Loucy (cell line): ENCODE measurements around the gene KRTAP4-5.
"Not testable (repeated sequence)": the region's sequence is repeated elsewhere in the genome, so short reads cannot be mapped to it uniquely, and the experiment has no call there.

Source experiments
- H2AFZ ChIP-seq: fragments of 200-600 bp; sonication (generic); 2 replicates; pipeline ENCODE4 v1.6.0; 2016; ENCODE audit warnings: antibody characterized with exemption, mild to moderate bottlenecking, low read length, moderate library complexity
- H3F3A ChIP-seq: fragments of 200-600 bp; 2 replicates; pipeline ENCODE4 v1.6.0; 2016; ENCODE audit warnings: antibody characterized with exemption, low read depth, mild to moderate bottlenecking
- H3K27me3 ChIP-seq: fragments of 200-600 bp; sonication (generic); 2 replicates; pipeline ENCODE4 v1.6.1; 2014; ENCODE audit warnings: low read length, mild to moderate bottlenecking; ENCODE audit not compliant: insufficient read depth, poor library complexity, severe bottlenecking
- H3K36me3 ChIP-seq: fragments of 200-600 bp; sonication (generic); 2 replicates; pipeline ENCODE4 v1.6.1; 2016; ENCODE audit warnings: low read length; ENCODE audit not compliant: insufficient read depth
- H3K4me1 ChIP-seq: fragments of 200-600 bp; sonication (generic); 2 replicates; pipeline ENCODE4 v1.5.1; 2014; ENCODE audit warnings: low read length, mild to moderate bottlenecking; ENCODE audit not compliant: insufficient read depth, poor library complexity, severe bottlenecking
- H3K4me2 ChIP-seq: fragments of 200-600 bp; sonication (generic); 2 replicates; pipeline ENCODE4 v1.6.0; 2014; ENCODE audit warnings: antibody characterized with exemption, low read length, low read depth, mild to moderate bottlenecking; ENCODE audit not compliant: poor library complexity, severe bottlenecking
- H3K4me3 ChIP-seq: fragments of 200-600 bp; sonication (generic); 2 replicates; pipeline ENCODE4 v1.5.1; 2014; ENCODE audit warnings: low read length, mild to moderate bottlenecking, mixed read lengths; ENCODE audit not compliant: poor library complexity, severe bottlenecking
- H3K79me2 ChIP-seq: fragments of 200-600 bp; sonication (generic); 2 replicates; pipeline ENCODE4 v1.6.1; 2014; ENCODE audit warnings: low read length; ENCODE audit not compliant: insufficient read depth
- H3K9ac ChIP-seq: fragments of 200-600 bp; sonication (generic); 2 replicates; pipeline ENCODE4 v1.6.0; 2014; ENCODE audit warnings: mild to moderate bottlenecking, low read depth, low read length, moderate library complexity; ENCODE audit not compliant: poor library complexity, severe bottlenecking
- H3K9me2 ChIP-seq: fragments of 200-600 bp; sonication (generic); replicated peaks from 2 replicates; pipeline ENCODE4 v1.6.1; 2016; ENCODE audit warnings: low read depth, low read length, mixed read lengths
- H3K9me3 ChIP-seq: fragments of 200-600 bp; sonication (generic); 2 replicates; pipeline ENCODE4 v1.6.1; 2014; ENCODE audit warnings: mild to moderate bottlenecking, antibody characterized with exemption, low read length, low read depth; ENCODE audit not compliant: insufficient read depth
- H4K20me1 ChIP-seq: fragments of 200-600 bp; sonication (generic); 2 replicates; pipeline ENCODE4 v1.6.0; 2014; ENCODE audit warnings: antibody characterized with exemption, low read length, mild to moderate bottlenecking; ENCODE audit not compliant: insufficient read depth, poor library complexity, severe bottlenecking
- CTCF ChIP-seq: fragments of 200-600 bp; sonication (generic); conservative IDR thresholded peaks from 2 replicates; pipeline ENCODE4 v1.5.1; 2014; ENCODE audit warnings: mild to moderate bottlenecking, antibody characterized with exemption, low read length
- EZH2phosphoT487 ChIP-seq: fragments of 200-600 bp; IDR thresholded peaks from 2 replicates; pipeline ENCODE4 v1.6.1; 2018; ENCODE audit warnings: antibody characterized with exemption, mild to moderate bottlenecking, moderate library complexity, borderline replicate concordance

The KRTAP4-5 gene

GRCh38 chr17:41141361-41141760, 8.3 kb downstream of the KRTAP4-5 start:
- no peaks in the 10 kb centered on the region for H3K4me1 ChIP-seq
- H4K20me1 ChIP-seq: no peaks in the 10 kb centered on the region
- H3F3A ChIP-seq: no peaks in the 10 kb centered on the region
- no peaks in the 10 kb centered on the region for H3K27me3 ChIP-seq
- TF ChIP-seq CTCF (no peak), EZH2phosphoT487 (no peak)
- H3K9me2 ChIP-seq: no peaks in the 10 kb centered on the region
- H3K4me2 ChIP-seq: no peak overlapping the region
- no peaks in the 10 kb centered on the region for H3K79me2 ChIP-seq
- no peak overlapping the region for H3K4me3 ChIP-seq
- H3K36me3 ChIP-seq: no peaks in the 10 kb centered on the region
- no peak overlapping the region for H2AFZ ChIP-seq
- H3K9ac ChIP-seq: no peak overlapping the region
- peaks cover 9% of the 10 kb centered on the region; the same call in 1 of the 2 replicates for H3K9me3 ChIP-seq

GRCh38 chr17:41140360-41141131, 9.1 kb downstream of the KRTAP4-5 start, which contains the start of gene KRTAP4-6:
KRTAP4-6 (minus strand) TSS chr17:41140544; CDS start chr17:41140487, 57 bp downstream.
- no peaks in the 10 kb centered on the region for H3K9me2 ChIP-seq
- no peaks in the 10 kb centered on the region for H3K27me3 ChIP-seq
- no peak within 1 kb of the TSS for H3K4me3 ChIP-seq
- TF ChIP-seq EZH2phosphoT487 (no peak), CTCF (no peak)
- no peaks in the 10 kb centered on the region for H3K36me3 ChIP-seq
- no peak within 1 kb of the TSS for H2AFZ ChIP-seq
- no peaks in the 10 kb centered on the region for H3F3A ChIP-seq
- H3K9ac ChIP-seq: no peak within 1 kb of the TSS
- no peaks in the 10 kb centered on the region for H4K20me1 ChIP-seq
- H3K4me2 ChIP-seq: no peak within 1 kb of the TSS
- peaks cover 9% of the 10 kb centered on the region; the same call in 1 of the 2 replicates for H3K9me3 ChIP-seq
- H3K4me1 ChIP-seq: no peaks in the 10 kb centered on the region
- no peaks in the 10 kb centered on the region for H3K79me2 ChIP-seq

- H3F3A ChIP-seq, H3K9ac ChIP-seq, H4K20me1 ChIP-seq, H3K27me3 ChIP-seq, H3K4me3 ChIP-seq, H3K9me3 ChIP-seq, H2AFZ ChIP-seq, H3K4me2 ChIP-seq, H3K4me1 ChIP-seq, H3K79me2 ChIP-seq, H3K36me3 ChIP-seq, H3K9me2 ChIP-seq: not testable (repeated sequence)
Observed at GRCh38 chr17:41139865-41140264, 9.8 kb downstream of the KRTAP4-5 start.
